SK-N-SH (cell line): ENCODE results near the gene DHRSX. TPM values are rescaled to one million over a fixed set of nuclear protein-coding genes. Genes with fewer than 3 reads are reported as not detected.

Experiments
- CTCF ChIA-PET: fragments of 300-600, 350-600 bp; formaldehyde crosslinking; extraction: SDS; loops from one replicate; lab custom pipeline; 2021; lab: Yijun Ruan, JAX
- POLR2A ChIA-PET: fragments of 350-600 bp; sonication (Branson Sonifier 250); formaldehyde crosslinking; extraction: SDS; loops from one replicate; lab custom pipeline; 2020; ENCODE audit warnings: antibody characterized with exemption, inconsistent platforms; lab: Yijun Ruan, JAX
- DNase-seq: peaks from one replicate; pipeline ENCODE4 v3.0.0; 2012
- H2AFZ ChIP-seq: fragments of 200-600 bp; sonication (generic); 2 replicates; pipeline ENCODE4 v1.8.1; 2016; ENCODE audit warnings: antibody characterized with exemption, mild to moderate bottlenecking, low read depth
- H3F3A ChIP-seq: fragments of 200-600 bp; sonication (generic); replicated peaks from 2 replicates; pipeline ENCODE3; 2016; ENCODE audit warnings: antibody characterized with exemption, mild to moderate bottlenecking; ENCODE audit not compliant: insufficient read depth
- H3K27ac ChIP-seq, 2 experiments: fragments of 200-500 bp in 1 of 2; fragments of 200-600 bp in 1 of 2; sonication (Bioruptor generic) in 1 of 2; sonication (generic), shearing (Covaris generic) in 1 of 2; 2 replicates each; pipeline versions ENCODE4 v1.5.1 to v1.6.1; 2014 to 2016; ENCODE audit warnings: low read depth in 2 of 2, inconsistent platforms in 1 of 2, low read length in 1 of 2, mild to moderate bottlenecking in 1 of 2, mixed read lengths in 1 of 2
- H3K27me3 ChIP-seq: fragments of 200-600 bp; sonication (generic), shearing (Covaris generic); 2 replicates; pipeline ENCODE4 v1.6.1; 2016; ENCODE audit warnings: mixed run types; ENCODE audit not compliant: insufficient read depth
- H3K36me3 ChIP-seq, 2 experiments: fragments of 200-500 bp in 1 of 2; fragments of 200-600 bp in 1 of 2; sonication (Bioruptor generic) in 1 of 2; sonication (generic) in 1 of 2; replicated peaks in 1 of 2; 2 replicates each; pipeline versions ENCODE3 to v1.5.1; 2014 to 2016; ENCODE audit warnings: low read length in 1 of 2, mild to moderate bottlenecking in 1 of 2; ENCODE audit not compliant: insufficient read depth in 2 of 2, control insufficient read depth in 1 of 2
- H3K4me1 ChIP-seq, 2 experiments: fragments of 200-500 bp in 1 of 2; fragments of 200-600 bp in 1 of 2; sonication (Bioruptor generic) in 1 of 2; sonication (generic), shearing (Covaris generic) in 1 of 2; 2 replicates each; pipeline versions ENCODE4 v1.5.1 to v1.6.1; 2014 to 2016; ENCODE audit warnings: low read depth in 1 of 2, low read length in 1 of 2, mixed run types in 1 of 2; ENCODE audit not compliant: insufficient read depth in 2 of 2, control insufficient read depth in 1 of 2
- H3K4me2 ChIP-seq: fragments of 200-600 bp; sonication (generic), shearing (Covaris generic); 2 replicates; pipeline ENCODE4 v1.6.1; 2017; ENCODE audit warnings: mixed run types
- H3K4me3 ChIP-seq, 2 experiments: fragments of 200-500 bp in 1 of 2; fragments of 200-600 bp in 1 of 2; sonication (Bioruptor generic) in 1 of 2; sonication (generic), shearing (Covaris generic) in 1 of 2; 2 replicates each; pipeline versions ENCODE4 v1.5.1 to v1.8.1; 2014 to 2016; ENCODE audit warnings: low read depth in 2 of 2, inconsistent platforms in 1 of 2, low read length in 1 of 2, mild to moderate bottlenecking in 1 of 2, mixed read lengths in 1 of 2, moderate library complexity in 1 of 2
- H3K79me2 ChIP-seq: fragments of 200-600 bp; sonication (generic); 2 replicates; pipeline ENCODE4 v1.8.1; 2017; ENCODE audit warnings: mild to moderate bottlenecking; ENCODE audit not compliant: insufficient read depth
- H3K9ac ChIP-seq: fragments of 200-600 bp; sonication (generic); 2 replicates; pipeline ENCODE4 v1.6.1; 2017; ENCODE audit warnings: mixed run types
- H3K9me2 ChIP-seq: fragments of 200-600 bp; sonication (generic); 2 replicates; pipeline ENCODE4 v1.6.1; 2017; ENCODE audit warnings: mixed run types
- H3K9me3 ChIP-seq: fragments of 200-600 bp; sonication (generic); 2 replicates; pipeline ENCODE4 v1.6.1; 2017; ENCODE audit warnings: mixed run types, mild to moderate bottlenecking, moderate library complexity
- H4K20me1 ChIP-seq: fragments of 200-600 bp; sonication (generic); 2 replicates; pipeline ENCODE4 v1.6.1; 2017; ENCODE audit warnings: mild to moderate bottlenecking, mixed run types; ENCODE audit not compliant: insufficient read depth
- ELF1 ChIP-seq: IDR thresholded peaks from 2 replicates; pipeline ENCODE4 v1.4.0; 2012
- EZH2phosphoT487 ChIP-seq: fragments of 200-600 bp; sonication (generic); IDR thresholded peaks from 2 replicates; pipeline ENCODE4 v1.6.1; 2017; ENCODE audit warnings: low read depth, mixed run types, mild to moderate bottlenecking, antibody characterized with exemption, moderate library complexity, borderline replicate concordance
- FOSL2 ChIP-seq: IDR thresholded peaks from 2 replicates; pipeline ENCODE4 v1.4.0; 2012; ENCODE audit warnings: low read depth, mild to moderate bottlenecking, moderate library complexity, borderline replicate concordance
- JUND ChIP-seq: IDR thresholded peaks from 2 replicates; pipeline ENCODE4 v1.4.0; 2012
- MAX ChIP-seq: IDR thresholded peaks from 2 replicates; pipeline ENCODE4 v1.4.0; 2012; ENCODE audit warnings: low read depth
- RCOR1 ChIP-seq: fragments of 150-350 bp; IDR thresholded peaks from 2 replicates; pipeline ENCODE4 v1.6.1; 2017; ENCODE audit warnings: antibody characterized with exemption, low read length
- TCF12 ChIP-seq: IDR thresholded peaks from 2 replicates; pipeline ENCODE4 v1.4.0; 2012
- ZBTB33 ChIP-seq: IDR thresholded peaks from 2 replicates; pipeline ENCODE4 v1.4.0; 2012; ENCODE audit warnings: low read depth, borderline replicate concordance
- WGBS: methylation state at CpG from one replicate; pipeline ENCODE4 v1.1.6; 2017; ENCODE audit warnings: low lambda C conversion rate; 5-methylcytosine and 5-hydroxymethylcytosine counted together
- polyA plus RNA-seq, 3 experiments: library from polyadenylated mRNA; depleted of rRNA; stranded (reverse); fragments of >200 nt; gene quantifications; 2 replicates each; pipeline ENCODE4 v1.2.3, GENCODE V29; 2012

Gene DHRSX
- polyA plus RNA-seq, 1 of the 3 experiments (the other 2 are of a cell fraction), result 34.3 TPM

DNA sequence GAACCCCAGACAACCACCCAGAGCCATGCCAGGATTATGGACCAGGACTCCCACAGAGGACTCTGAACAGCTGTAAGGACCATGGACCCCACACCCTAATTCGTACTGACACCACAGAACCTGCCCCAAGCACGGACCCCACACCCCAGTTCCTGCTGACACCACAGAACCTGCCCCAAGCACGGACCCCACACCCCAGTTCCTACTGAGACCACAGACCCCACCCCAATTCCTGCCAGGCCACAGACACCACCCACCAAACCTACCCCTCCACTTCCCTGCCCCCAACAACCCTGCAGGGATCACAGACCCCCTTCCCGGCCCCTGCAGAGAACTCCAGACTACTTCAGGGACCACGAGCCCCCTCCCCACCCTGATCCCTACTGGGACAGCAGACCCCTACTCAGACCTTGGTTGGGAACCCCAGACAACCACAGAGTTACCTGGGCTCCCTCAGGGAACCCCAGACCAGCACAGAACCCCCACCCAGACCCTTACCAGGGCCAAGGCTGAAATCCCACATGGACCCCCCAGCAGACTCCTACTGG is 1.4 kb upstream of the DHRSX start (continued):
- no peak for TF ChIP-seq JUND

DNA sequence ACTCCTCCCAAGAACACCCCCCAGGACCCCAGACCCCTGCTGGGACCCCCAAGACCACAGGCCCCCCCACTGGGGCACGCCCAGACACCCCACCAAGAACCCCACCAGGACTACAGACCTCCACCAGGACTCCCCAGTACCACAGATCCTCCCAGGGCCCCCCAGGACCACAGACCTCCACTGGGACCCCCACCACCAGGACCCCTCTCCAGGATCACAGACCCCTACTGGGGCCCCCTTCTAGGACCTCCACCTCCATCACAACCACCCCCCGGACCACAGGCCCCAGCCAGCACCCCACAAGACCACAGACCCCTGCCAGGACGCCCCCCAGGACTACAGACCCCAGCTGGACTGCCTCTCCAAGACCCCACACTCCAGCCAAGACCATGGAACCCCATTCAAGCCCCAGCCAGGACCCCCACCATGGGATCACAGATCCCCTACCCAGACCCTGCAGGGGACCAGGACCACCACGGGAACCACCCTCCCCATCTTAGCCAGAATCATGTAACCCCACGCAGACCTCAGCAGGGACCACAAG is 855 bp upstream of the DHRSX start:
- Histone ChIP-seq H3K9me3 (no peaks in the 10 kb centered on the region), H3K9me2 (no peaks in the 10 kb centered on the region), H3K36me3 (peaks cover 4% of the 10 kb centered on the region in 2 experiments), H3F3A (peaks cover 2% of the 10 kb centered on the region), H3K27me3 (no peaks in the 10 kb centered on the region), H3K79me2 (peaks cover 37% of the 10 kb centered on the region), H3K27ac (no peak overlapping the region), H2AFZ (no peak overlapping the region), H3K4me1 (peaks cover 17 to 19% of the 10 kb centered on the region in 2 experiments; a peak in 3 of 4 replicates), H3K4me3 (no peak overlapping the region), H4K20me1 (no peaks in the 10 kb centered on the region), H3K4me2 (no peak overlapping the region), H3K9ac (no peak overlapping the region)
- ChIA-PET CTCF (no interaction called here), POLR2A (no interaction called here)
- no peak for DNase-seq
- WGBS, result 100% methylated on average over 1 of the region's 5 CpGs
- TF ChIP-seq RCOR1 (no peak), TCF12 (no peak), ELF1 (no peak), MAX (no peak), EZH2phosphoT487 (no peak), ZBTB33 (no peak)

GRCh38 chrX:2500091-2500802 is 529 bp downstream of the DHRSX start:
- ChIA-PET POLR2A (no interaction called here), CTCF (no interaction called here)
- H3K27ac ChIP-seq, result peak overlapping the region; percentile 44 to 62; a peak in 3 of 4 replicates
- no peaks in the 10 kb centered on the region for H3K9me2 ChIP-seq
- no peaks in the 10 kb centered on the region for H3K9me3 ChIP-seq
- H3K79me2 ChIP-seq, result peaks cover 51% of the 10 kb centered on the region
- H3K4me3 ChIP-seq, result peak overlapping the region; percentile 82 to 92
- peaks cover 3% of the 10 kb centered on the region; the same call in 1 of the 2 replicates for H4K20me1 ChIP-seq
- peaks cover 8 to 13% of the 10 kb centered on the region in 2 experiments for H3K36me3 ChIP-seq
- DNase-seq, result peak; percentile 84
- H3F3A ChIP-seq, result peaks cover 2% of the 10 kb centered on the region
- H3K9ac ChIP-seq, result peak overlapping the region; percentile 98
- peak; percentile 21; the same call in 1 of the 2 replicates for TF ChIP-seq FOSL2
- no peak for TF ChIP-seq TCF12
- H3K4me2 ChIP-seq, result peak overlapping the region; percentile 83
- H2AFZ ChIP-seq, result peak overlapping the region; percentile 85; the same call in 1 of the 2 replicates
- H3K27me3 ChIP-seq, result no peaks in the 10 kb centered on the region
- WGBS, result 0% methylated on average over 23 of the region's 70 CpGs
- peaks cover 17 to 19% of the 10 kb centered on the region in 2 experiments; a peak in 3 of 4 replicates for H3K4me1 ChIP-seq
